ENCODE measurements around the gene AOC3.

The AOC3 gene

DNA sequence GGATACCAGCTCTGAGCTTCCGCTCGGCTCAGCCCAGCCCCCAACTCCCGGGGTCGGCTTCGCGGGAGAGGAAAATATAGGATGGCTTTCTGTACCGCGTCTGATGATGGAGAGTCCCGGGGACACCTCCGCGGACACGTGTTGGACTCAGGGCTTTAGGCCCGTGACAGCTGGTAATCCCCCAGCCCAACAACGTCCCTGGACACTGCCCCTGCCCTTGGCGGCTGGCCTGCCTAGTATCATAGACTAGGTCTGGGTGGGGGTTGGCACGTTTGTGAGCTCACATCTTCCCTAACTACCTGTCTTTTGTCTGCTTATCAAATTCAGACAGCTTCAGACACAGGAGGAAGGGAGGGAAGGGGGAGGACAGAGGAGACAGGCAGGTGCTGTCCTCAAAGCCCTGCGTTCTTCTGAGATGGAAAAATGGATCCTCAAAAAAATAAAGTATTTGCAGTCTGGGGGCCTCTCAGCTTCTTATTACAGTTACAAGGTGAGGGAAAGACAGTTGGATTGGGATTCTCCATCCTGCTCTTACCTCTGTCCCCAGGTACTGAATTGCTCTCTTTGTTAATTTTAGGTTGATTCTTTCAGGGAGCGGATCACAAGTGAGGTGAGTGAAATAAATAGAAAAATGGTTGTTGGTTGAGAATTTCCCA, 17.1 kb upstream of the AOC3 start:
- no peak for TF ChIP-seq ZFX (IDR thresholded peaks at IDR 0.05)
- no peak for TF ChIP-seq CTCF (conservative IDR thresholded peaks at IDR 0.05)
- H3K27ac ChIP-seq = peak overlapping the region; percentile 91

GRCh38 chr17:42835732-42836131, 15.3 kb upstream of the AOC3 start:
- TF ChIP-seq CTCF (conservative IDR thresholded peaks at IDR 0.05) (no peak), ZFX (IDR thresholded peaks at IDR 0.05) (no peak)
- no peak overlapping the region for H3K27ac ChIP-seq

DNA sequence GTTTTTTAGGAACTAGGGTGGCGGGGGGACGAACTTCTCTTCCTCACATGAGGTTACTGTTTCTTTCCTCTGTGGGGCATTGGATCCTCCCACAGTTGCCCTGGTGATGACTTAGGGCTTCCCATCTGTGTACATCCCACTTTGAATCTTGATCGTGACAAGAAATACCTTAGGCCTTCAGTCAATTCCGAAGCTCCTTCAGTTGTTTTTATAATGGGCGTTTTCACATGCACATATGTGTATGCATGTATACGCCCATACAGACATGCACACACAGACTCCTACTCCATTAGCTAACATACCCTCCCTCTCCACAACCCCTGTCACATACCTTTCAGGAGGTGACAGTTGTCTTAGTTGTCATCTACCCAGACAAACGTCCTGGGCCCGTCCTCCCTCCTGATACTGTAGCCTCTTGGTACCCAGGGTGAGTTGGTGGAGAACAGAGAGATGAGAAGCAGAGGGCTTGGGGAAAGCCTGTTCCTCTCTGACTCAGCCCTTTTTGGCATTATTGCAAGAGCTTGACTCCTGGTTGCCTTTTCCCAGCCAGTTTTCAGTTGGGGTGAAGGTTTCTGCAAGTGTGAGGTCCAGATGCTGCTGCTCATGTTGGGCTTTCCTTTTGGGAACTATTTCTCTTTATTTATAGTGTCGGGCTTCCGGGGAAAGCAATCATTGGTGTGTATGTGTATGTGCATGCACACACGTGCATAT, 8.9 kb upstream of the AOC3 start:
- TF ChIP-seq ZFX (IDR thresholded peaks at IDR 0.05) = no peak
- no peak for TF ChIP-seq CTCF (conservative IDR thresholded peaks at IDR 0.05)

GRCh38 chr17:42843358-42843934, 7.6 kb upstream of the AOC3 start:
- no peak overlapping the region for H3K27ac ChIP-seq

More for the DNA sequence above, 8.9 kb upstream of the AOC3 start:
- H3K27ac ChIP-seq = no peak overlapping the region

GRCh38 chr17:42844271-42844670, 6.7 kb upstream of the AOC3 start, which contains the start of gene AOC2:
Gene AOC2, plus strand, starts transcription at chr17:42844580. Its CDS starts 47 bp downstream, at chr17:42844627.
- no peak within 1 kb of the TSS for H3K27ac ChIP-seq
- TF ChIP-seq CTCF (conservative IDR thresholded peaks at IDR 0.05) = no peak
- no peak for TF ChIP-seq ZFX (IDR thresholded peaks at IDR 0.05)

More at GRCh38 chr17:42843358-42843934, 7.6 kb upstream of the AOC3 start:
- no peak for TF ChIP-seq ZFX (IDR thresholded peaks at IDR 0.05)
- peak; percentile 94 for TF ChIP-seq CTCF (conservative IDR thresholded peaks at IDR 0.05)

DNA sequence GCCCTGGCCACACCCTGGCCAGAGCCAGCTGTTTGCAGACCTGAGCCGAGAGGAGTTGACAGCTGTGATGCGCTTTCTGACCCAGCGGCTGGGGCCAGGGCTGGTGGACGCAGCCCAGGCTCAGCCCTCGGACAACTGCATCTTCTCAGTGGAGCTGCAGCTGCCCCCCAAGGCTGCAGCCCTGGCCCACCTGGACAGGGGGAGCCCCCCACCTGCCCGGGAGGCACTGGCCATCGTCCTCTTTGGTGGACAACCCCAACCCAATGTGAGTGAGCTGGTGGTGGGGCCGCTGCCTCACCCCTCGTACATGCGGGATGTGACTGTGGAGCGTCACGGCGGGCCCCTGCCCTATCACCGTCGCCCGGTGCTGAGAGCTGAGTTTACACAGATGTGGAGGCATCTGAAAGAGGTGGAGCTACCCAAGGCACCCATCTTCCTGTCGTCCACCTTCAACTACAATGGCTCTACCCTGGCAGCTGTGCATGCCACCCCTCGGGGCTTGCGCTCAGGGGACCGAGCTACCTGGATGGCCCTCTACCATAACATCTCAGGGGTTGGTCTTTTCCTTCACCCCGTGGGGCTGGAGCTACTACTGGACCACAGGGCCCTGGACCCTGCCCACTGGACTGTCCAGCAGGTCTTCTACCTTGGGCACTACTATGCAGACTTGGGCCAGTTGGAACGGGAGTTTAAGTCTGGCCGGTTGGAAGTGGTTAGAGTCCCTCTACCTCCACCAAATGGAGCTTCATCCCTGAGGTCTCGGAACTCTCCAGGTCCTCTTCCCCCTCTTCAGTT, 6.0 kb upstream of the AOC3 start:
- no peak for TF ChIP-seq ZFX (IDR thresholded peaks at IDR 0.05)
- no peak overlapping the region for H3K27ac ChIP-seq

- TF ChIP-seq CTCF (conservative IDR thresholded peaks at IDR 0.05) = no peak
- no peak for TF ChIP-seq ZFX (IDR thresholded peaks at IDR 0.05)
- H3K27ac ChIP-seq = no peak overlapping the region
These were observed 5.5 kb upstream of the AOC3 start for GRCh38 chr17:42845556-42845917.

Data from C4-2B (cell line).